ENCODE data around the gene CPSF4L. TPM values are rescaled to one million over a fixed set of nuclear protein-coding genes. Genes with fewer than 3 reads are reported as not detected.

Gene CPSF4L
- total RNA-seq, 2 experiments from 2014 or later, result not detected

DNA sequence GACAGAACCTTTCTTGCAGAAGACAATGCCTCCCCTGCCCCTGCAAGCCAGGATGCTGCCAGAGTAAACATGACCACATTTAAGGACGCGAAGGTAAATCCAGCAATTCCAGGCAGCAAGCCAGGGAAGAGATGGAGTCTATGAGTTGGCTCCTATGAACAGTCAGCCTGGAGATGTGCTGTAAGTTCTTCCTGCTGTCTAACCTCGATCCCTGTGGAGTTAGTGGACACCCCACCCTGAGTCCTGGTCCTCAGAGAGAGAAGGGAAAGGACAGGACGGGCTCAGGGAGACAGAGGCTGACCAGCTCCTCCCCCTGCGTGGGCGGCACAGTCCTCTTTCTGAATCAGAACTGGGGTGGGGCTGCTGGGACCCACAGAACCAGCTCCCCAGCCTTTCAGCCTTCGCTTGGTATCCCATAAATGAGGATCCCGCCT is 25.2 kb upstream of the CPSF4L start:
- no peak overlapping the region for H3K4me3 ChIP-seq (ENCODE audit: low read depth, low read length, poor library complexity, severe bottlenecking)
- no peaks in the 10 kb centered on the region for H3K9me3 ChIP-seq (ENCODE audit: low read length)
- H3K79me2 ChIP-seq (ENCODE audit: insufficient read depth, low read depth, low read length), result no peaks in the 10 kb centered on the region
- no peak overlapping the region for H3K27ac ChIP-seq (ENCODE audit: low read depth, low read length, poor library complexity, severe bottlenecking)
- BruUV-seq (replicated peaks), result no TSS peak
- no peaks in the 10 kb centered on the region for H3K9me2 ChIP-seq (ENCODE audit: insufficient read depth, low read length)
- POLR2A ChIA-PET, result no interaction called here
- no peak for DNase-seq (ENCODE audit: low spot score)
- H3K4me1 ChIP-seq (ENCODE audit: insufficient read depth, low read length, poor library complexity, severe bottlenecking), result no peaks in the 10 kb centered on the region
- TF ChIP-seq EZH2phosphoT487 (IDR thresholded peaks at IDR 0.05; ENCODE audit: borderline replicate concordance, low read depth, low read length), result no peak
- TF ChIP-seq, protein P1, sequence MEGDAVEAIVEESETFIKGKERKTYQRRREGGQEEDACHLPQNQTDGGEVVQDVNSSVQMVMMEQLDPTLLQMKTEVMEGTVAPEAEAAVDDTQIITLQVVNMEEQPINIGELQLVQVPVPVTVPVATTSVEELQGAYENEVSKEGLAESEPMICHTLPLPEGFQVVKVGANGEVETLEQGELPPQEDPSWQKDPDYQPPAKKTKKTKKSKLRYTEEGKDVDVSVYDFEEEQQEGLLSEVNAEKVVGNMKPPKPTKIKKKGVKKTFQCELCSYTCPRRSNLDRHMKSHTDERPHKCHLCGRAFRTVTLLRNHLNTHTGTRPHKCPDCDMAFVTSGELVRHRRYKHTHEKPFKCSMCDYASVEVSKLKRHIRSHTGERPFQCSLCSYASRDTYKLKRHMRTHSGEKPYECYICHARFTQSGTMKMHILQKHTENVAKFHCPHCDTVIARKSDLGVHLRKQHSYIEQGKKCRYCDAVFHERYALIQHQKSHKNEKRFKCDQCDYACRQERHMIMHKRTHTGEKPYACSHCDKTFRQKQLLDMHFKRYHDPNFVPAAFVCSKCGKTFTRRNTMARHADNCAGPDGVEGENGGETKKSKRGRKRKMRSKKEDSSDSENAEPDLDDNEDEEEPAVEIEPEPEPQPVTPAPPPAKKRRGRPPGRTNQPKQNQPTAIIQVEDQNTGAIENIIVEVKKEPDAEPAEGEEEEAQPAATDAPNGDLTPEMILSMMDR (conservative IDR thresholded peaks at IDR 0.05; ENCODE audit: low read length), result no peak
- no peak overlapping the region for H2AFZ ChIP-seq (ENCODE audit: low read length)
- no peak overlapping the region for H3K4me2 ChIP-seq (ENCODE audit: low read length)
- CTCF ChIA-PET (ENCODE audit: unreplicated experiment), result no interaction called here
- no peaks in the 10 kb centered on the region for H3K36me3 ChIP-seq (ENCODE audit: insufficient read depth, low read length)
- intact Hi-C loops (cut with micrococcal nuclease; ENCODE audit: unreplicated experiment), result no loop called here
- no peaks in the 10 kb centered on the region for H4K20me1 ChIP-seq (ENCODE audit: insufficient read depth, low read length)

GRCh38 chr17:73285916-73286862 is 24.5 kb upstream of the CPSF4L start:
- Histone ChIP-seq H3K79me2 (ENCODE audit: insufficient read depth, low read depth, low read length) (no peaks in the 10 kb centered on the region), H3K9me2 (ENCODE audit: insufficient read depth, low read length) (no peaks in the 10 kb centered on the region), H3K4me3 (ENCODE audit: low read depth, low read length, poor library complexity, severe bottlenecking) (no peak overlapping the region), H4K20me1 (ENCODE audit: insufficient read depth, low read length) (no peaks in the 10 kb centered on the region), H3K36me3 (ENCODE audit: insufficient read depth, low read length) (no peaks in the 10 kb centered on the region), H3K4me1 (ENCODE audit: insufficient read depth, low read length, poor library complexity, severe bottlenecking) (no peaks in the 10 kb centered on the region), H3K27ac (ENCODE audit: low read depth, low read length, poor library complexity, severe bottlenecking) (no peak overlapping the region), H3K4me2 (ENCODE audit: low read length) (no peak overlapping the region), H2AFZ (ENCODE audit: low read length) (no peak overlapping the region), H3K9me3 (ENCODE audit: low read length) (no peaks in the 10 kb centered on the region)
- TF ChIP-seq, protein P1 (conservative IDR thresholded peaks at IDR 0.05; ENCODE audit: low read length), result no peak
- TF ChIP-seq EZH2phosphoT487 (IDR thresholded peaks at IDR 0.05; ENCODE audit: borderline replicate concordance, low read depth, low read length), result no peak
- intact Hi-C loops (cut with micrococcal nuclease; ENCODE audit: unreplicated experiment), result no loop called here
- BruUV-seq (replicated peaks), result no TSS peak
- POLR2A ChIA-PET, result no interaction called here
- CTCF ChIA-PET (ENCODE audit: unreplicated experiment), result no interaction called here
- no peak for DNase-seq (ENCODE audit: low spot score)

DNA sequence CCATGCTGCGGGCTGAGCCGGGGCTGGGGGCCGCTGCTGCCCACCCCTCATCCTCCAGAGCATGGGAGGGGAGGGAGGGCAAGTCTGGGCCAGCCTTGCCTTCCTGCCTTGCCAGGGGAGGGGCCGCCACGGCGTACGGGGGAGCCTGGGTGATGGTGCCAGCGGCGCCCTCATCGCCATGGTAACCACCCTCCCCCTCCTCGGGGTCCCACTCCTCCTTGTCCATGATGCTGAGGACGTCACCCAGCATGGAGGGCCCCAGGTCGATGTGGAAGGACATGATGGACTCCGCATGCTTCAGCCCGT is 23.9 kb upstream of the CPSF4L start:
- BruUV-seq (replicated peaks), result no TSS peak
- Histone ChIP-seq H3K27ac (ENCODE audit: low read depth, low read length, poor library complexity, severe bottlenecking) (no peak overlapping the region), H3K36me3 (ENCODE audit: insufficient read depth, low read length) (no peaks in the 10 kb centered on the region), H3K4me3 (ENCODE audit: low read depth, low read length, poor library complexity, severe bottlenecking) (no peak overlapping the region), H3K9me2 (ENCODE audit: insufficient read depth, low read length) (no peaks in the 10 kb centered on the region), H3K79me2 (ENCODE audit: insufficient read depth, low read depth, low read length) (no peaks in the 10 kb centered on the region), H2AFZ (ENCODE audit: low read length) (no peak overlapping the region), H3K9me3 (ENCODE audit: low read length) (no peaks in the 10 kb centered on the region), H3K4me2 (ENCODE audit: low read length) (no peak overlapping the region), H3K4me1 (ENCODE audit: insufficient read depth, low read length, poor library complexity, severe bottlenecking) (no peaks in the 10 kb centered on the region), H4K20me1 (ENCODE audit: insufficient read depth, low read length) (no peaks in the 10 kb centered on the region)
- ChIA-PET CTCF (ENCODE audit: unreplicated experiment) (no interaction called here), POLR2A (no interaction called here)
- TF ChIP-seq, protein P1 (conservative IDR thresholded peaks at IDR 0.05; ENCODE audit: low read length), result no peak
- no peak for TF ChIP-seq EZH2phosphoT487 (IDR thresholded peaks at IDR 0.05; ENCODE audit: borderline replicate concordance, low read depth, low read length)
- no peak for DNase-seq (ENCODE audit: low spot score)
- intact Hi-C loops (cut with micrococcal nuclease; ENCODE audit: unreplicated experiment), result no loop called here

Data from OCI-LY7 (cell line).